ENCODE measurements around the gene GUCY2D.
A peak's percentile ranks its signal among the peaks of the same experiment; 100 is the strongest.
"Not testable (repeated sequence)": the region's sequence is repeated elsewhere in the genome, so short reads cannot be mapped to it uniquely, and the experiment has no call there.

Gene GUCY2D

GRCh38 chr17:8016632-8017424 lies 14.4 kb downstream of the GUCY2D start:
- peak in 13 of 51 donors; percentile 5 to 43 (median 25) for DNase-seq

- DNase-seq = no peak
Measured at GRCh38 chr17:8018436-8018835, 16.0 kb downstream of the GUCY2D start.

GRCh38 chr17:8019166-8019565 lies 16.8 kb downstream of the GUCY2D start:
- no peak for DNase-seq

DNA sequence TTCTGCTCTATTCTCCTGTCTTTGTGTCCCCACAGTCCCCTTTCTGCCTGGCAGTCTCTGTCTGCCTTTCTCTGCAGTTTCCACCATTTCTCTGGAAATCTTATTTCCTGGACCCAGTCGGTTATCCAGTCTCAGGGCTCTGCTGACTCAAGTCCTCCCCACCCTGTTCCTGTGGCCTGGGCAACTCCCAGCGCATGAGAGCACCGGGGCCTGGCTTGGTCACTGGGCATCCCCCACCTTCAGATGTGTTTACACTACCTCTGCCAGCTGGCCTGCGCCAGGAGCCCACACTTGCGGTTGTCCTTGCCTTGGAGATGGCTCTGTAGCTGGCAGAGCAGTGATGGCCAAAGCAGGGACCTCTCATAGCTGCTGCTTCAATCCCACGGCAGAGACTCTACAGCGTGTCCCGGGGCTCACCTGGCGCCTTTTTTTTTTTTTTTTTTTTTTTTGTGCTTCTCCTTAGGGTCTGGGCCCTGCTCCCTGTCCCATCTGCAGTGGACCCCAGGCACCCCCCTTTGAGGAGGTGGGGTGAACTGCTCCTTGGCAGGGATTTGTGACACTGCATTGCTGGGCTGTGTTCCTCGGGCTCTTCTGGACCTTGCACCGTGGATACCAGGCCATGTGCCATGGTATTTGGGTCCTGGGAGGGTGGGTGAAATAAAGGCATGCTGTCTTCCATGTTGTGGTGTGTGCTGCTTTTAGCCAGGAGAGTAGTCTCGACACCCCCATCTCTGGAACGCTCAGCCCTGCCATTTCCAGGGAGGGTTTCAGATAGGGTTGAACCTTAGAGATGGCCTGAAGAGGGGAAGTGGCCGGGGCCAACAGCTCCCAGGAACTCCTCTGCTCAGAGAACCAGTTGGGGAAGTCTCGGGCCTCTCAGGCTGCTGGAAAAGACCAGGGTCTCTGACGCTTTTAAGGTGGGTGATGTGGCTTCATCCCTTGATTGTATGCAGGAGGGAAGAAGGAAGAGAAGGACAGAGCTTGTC lies 17.5 kb downstream of the GUCY2D start:
- no peak for DNase-seq

DNA sequence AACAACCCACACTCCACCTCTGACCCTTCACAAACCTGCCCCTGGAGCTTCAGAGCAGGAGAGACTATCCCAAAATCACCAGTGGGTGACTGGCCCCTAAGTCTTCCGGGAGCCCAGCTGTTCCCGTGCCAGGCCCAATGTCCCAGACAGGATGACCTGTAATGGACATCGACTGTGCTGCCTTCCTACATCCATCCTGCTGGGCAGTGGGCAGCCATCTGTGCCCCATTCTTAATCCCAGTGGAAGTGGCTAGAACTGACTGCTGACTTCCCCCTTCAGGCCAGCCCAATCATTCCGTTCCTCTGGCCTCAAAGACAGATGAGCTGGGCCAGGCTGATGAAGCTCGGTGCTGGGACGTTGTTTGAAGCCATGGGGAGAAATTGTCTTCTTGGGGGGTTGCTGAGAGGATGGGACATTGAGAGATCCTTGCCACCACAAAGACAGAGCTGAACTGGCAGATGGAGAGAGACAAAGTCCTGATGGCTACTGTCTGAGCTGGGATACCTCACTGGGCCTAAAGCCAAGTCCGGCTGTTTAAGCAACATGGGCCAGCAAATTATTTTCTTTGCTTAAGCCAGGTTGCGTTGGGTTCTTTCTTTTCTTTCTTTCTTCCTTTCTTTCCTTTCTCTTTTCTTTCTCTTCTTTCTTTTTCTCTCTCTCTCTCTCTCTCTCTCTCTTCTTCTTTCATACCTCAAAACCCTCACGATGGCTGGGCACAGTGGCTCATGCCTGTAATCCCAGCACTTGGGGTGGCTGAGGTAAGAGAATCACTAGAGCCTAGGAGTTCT lies 18.6 kb downstream of the GUCY2D start:
- DNase-seq = no peak

DNA sequence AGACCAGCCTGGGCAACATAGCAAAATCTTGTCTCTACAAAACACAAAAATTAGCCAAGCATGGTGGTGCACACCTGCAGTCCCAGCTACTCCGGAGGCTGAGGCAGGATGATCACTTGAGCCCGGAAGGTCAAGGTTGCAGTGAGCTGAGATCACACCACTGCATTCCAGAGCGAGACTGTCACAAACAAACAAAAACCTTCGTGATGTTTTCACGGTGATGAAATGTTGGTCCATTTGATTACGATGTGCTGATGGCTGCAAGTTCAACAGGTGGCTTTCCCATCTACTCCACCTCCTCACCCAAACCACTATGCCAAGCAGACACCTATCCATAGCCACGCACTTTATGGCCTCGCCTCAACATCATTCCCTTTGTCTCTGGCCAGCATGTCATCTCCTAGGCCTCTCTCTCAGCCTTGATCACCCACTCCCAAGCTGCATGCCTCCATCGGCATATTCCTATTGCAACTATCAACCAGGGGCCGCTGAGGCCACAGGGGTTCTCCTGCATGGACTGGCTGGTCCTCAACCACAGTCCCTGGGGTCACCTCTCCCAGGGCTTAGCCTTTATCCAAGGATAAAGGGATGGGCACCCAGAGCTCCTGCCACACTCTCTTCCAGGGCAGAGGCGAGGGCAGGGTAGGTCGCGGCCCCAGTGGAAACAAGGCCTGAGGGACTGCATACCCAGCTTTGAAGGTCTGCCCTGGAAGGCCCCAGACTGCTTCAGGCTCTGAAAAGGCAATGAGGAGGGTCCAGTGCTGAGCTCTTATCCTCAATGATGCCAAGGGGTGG lies 19.3 kb downstream of the GUCY2D start:
- no peak for DNase-seq

DNA sequence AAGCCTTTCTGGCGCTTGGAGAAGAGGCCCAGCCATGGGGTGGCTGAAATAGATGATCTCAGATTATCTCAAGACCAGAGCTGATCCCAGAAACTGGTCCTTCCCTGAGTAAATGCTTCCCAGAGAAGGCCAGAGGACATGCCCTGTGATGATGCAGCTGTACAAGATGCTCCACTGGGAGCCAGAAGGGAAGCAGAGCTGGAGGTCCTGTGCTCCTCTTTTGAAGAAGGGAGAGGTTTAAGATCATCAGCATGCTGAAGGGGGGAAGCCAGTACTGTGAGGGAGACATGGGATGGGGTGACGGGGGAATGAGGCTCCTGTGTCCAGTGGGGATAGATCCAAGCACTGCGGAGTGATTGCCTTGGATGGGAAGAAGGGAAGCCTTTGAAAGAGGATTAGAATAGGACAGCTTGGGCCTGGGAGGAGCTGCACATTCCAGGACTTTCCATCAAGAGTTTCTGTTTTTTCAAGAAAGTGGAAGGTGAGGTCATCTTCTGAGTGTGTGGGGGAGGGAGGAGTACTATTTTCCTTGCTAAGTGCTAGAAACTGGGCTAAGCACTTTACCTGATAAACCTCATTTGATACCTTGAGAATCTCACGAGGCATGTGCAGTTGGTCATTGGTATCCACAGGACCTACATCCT lies 20.1 kb downstream of the GUCY2D start:
- DNase-seq = no peak

- not testable (repeated sequence) for DNase-seq
Measured at GRCh38 chr17:8024161-8024560, 21.7 kb downstream of the GUCY2D start.

DNA sequence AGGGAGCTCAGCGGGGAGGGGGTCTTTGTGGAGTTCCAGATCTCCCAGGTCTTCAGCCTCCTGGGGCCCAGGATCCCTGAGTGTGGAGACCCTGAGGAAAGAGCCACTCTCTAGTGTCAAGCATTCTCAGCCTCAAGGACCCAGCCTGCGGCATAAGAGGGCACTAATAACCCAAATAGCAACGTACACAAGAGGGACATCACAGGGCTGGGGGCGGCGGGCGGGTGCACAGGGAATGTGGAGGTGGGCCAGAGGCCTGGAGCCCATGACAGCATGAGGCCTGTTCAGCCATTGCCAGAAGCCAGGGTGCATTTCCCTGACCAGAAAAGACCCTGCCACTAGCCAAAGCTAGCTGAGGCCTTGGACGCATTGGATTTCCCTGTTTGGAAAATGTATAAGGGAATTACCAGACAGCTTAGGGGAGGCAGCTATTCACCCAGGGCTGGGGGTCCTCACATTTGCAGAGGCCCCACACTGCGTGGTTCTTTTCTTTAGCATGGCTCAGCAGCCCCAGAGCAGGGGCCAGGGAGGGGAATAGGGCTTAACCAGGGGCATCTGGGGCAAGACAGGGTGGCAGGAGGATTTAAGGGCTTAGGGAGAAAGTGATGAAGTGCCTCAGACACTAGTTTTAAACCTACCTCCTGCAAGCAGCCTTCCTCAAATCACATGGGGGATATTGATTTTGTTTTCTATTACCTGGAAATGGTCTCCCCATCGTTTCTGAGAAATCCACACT lies 22.9 kb downstream of the GUCY2D start:
- no peak for DNase-seq

GRCh38 chr17:8029121-8029520 lies 26.7 kb downstream of the GUCY2D start:
- no peak for DNase-seq

GRCh38 chr17:8031261-8031661 lies 28.8 kb downstream of the GUCY2D start:
- DNase-seq = no peak

- DNase-seq = no peak
Measured at GRCh38 chr17:8031950-8032349, 29.5 kb downstream of the GUCY2D start.

GRCh38 chr17:8032442-8032841 lies 30.0 kb downstream of the GUCY2D start:
- DNase-seq = no peak

DNA sequence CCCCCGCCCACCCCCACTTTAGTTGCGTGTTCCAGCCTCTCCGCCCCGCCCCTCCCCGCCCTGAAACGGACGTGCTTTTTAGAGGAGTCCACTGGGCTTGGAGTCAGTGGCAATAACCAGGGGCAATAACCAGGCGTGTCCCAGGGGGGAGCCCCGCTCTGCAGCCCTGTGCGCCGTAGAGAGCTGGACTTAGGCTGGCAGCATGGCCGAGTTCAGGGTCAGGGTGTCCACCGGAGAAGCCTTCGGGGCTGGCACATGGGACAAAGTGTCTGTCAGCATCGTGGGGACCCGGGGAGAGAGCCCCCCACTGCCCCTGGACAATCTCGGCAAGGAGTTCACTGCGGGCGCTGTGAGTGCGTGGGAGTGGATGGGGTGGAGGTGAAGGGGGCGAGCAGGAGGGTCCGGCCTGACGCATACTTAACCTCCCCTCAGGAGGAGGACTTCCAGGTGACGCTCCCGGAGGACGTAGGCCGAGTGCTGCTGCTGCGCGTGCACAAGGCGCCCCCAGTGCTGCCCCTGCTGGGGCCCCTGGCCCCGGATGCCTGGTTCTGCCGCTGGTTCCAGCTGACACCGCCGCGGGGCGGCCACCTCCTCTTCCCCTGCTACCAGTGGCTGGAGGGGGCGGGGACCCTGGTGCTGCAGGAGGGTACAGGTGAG lies 36.7 kb downstream of the GUCY2D start, which contains the start of gene ALOX15B:
TSS of gene ALOX15B (plus strand) at position 106 of the 657 bp plus-strand sequence. CDS start at position 203, 97 bp downstream.
- DNase-seq = no peak

DNA sequence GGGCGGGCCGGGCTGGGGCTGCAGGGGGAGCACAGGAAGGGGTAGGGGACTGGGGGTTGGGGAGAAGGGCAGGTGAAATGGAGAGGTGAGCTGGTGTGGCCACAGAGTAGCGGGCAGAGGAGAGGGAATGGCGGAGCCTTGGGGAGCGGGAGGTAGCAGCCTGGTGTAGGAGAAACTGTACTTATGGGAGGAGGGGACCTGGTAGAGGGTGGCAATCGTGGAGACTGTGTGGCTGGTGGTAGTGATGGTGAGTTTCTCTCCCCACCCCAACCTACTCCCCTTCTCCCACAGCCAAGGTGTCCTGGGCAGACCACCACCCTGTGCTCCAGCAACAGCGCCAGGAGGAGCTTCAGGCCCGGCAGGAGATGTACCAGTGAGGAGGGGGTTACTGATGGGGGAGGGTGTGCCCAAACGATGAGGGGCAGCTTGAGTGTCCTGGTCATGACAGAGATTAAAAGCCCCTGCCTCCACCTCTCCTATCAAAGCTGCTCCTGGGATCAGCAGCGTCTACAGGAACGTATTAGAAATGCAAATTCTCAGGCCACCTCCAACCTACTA lies 37.3 kb downstream of the GUCY2D start:
- DNase-seq = no peak

- DNase-seq = peak in 4 of 51 donors; percentile 9 to 34 (median 14)
Measured at GRCh38 chr17:8041249-8041928, 39.0 kb downstream of the GUCY2D start.

DNA sequence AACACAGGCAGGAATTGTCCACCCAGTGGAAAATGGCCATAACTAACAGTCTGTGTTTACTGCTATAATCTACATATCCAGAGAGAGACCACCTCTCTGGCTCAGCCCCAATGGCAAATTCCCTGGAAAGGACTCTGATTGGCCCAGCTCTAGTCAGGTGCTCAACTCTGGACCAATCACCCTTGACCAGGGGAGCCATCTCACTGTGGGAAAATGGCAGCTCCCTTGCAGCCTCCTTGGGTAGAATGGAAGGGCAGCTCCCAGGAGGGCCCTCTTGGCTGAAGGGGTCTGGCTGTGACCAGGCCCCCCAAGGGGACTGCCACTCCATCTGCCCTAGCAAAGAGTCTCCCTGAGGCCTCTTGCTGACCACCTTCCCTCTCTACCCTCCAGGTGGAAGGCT lies 39.6 kb downstream of the GUCY2D start:
- no peak for DNase-seq
